Right lobe of liver (tissue), 6 donors: ENCODE results near the gene TERT. TPM values are rescaled to one million over a fixed set of nuclear protein-coding genes. Genes with fewer than 3 reads are reported as not detected.

ENCODE experiments used
- ATAC-seq, 4 donors: fragments of 200-7000 bp; cut with Tn5 transposase; one replicate each; pipeline ENCODE4 v1.9.1; 2020; ENCODE audit warnings: mild to moderate bottlenecking in 4 of 4, moderate library complexity in 4 of 4
- DNase-seq, 3 donors: peaks; one replicate each; pipeline ENCODE4 v3.0.0-alpha.2; 2020
- H3K27ac ChIP-seq, 3 donors: fragments of 200-600 bp; one replicate each; pipeline ENCODE4 v1.8.0; 2022
- H3K27me3 ChIP-seq, 2 donors: fragments of 200-600 bp; one replicate each; pipeline ENCODE4 v1.8.0; 2022
- H3K36me3 ChIP-seq, 4 donors: fragments of 200-600 bp; sonication (generic) in 1 of 4; one replicate each; pipeline versions ENCODE4 v1.5.1 to v1.8.0; 2017 to 2022; ENCODE audit warnings: control low read depth in 1 of 4
- H3K4me1 ChIP-seq, 4 donors: fragments of 200-600 bp; sonication (generic) in 1 of 4; one replicate each; pipeline versions ENCODE4 v1.5.1 to v1.8.0; 2017 to 2022; ENCODE audit warnings: control low read depth in 1 of 4
- H3K4me3 ChIP-seq, 3 donors: fragments of 200-600 bp; one replicate each; pipeline ENCODE4 v1.8.0; 2022
- H3K9me3 ChIP-seq, 4 donors: fragments of 200-600 bp; sonication (generic) in 1 of 4; one replicate each; pipeline versions ENCODE4 v1.5.1 to v1.8.0; 2017 to 2022; ENCODE audit warnings: control low read depth in 1 of 4
- CTCF ChIP-seq, 4 donors: fragments of 200-600 bp in 3 of 4; fragments of 450-650 bp in 1 of 4; IDR thresholded peaks; one replicate each; pipeline versions ENCODE4 v1.5.1 to v1.8.0; 2016 to 2022; ENCODE audit warnings: antibody characterized with exemption in 4 of 4, mild to moderate bottlenecking in 2 of 4
- POLR2A ChIP-seq: fragments of 450-650 bp; IDR thresholded peaks from one replicate; pipeline ENCODE4 v1.6.1; 2017; ENCODE audit warnings: antibody characterized with exemption, mild to moderate bottlenecking
- WGBS: methylation state at CpG from one replicate; pipeline ENCODE4 v1.1.6; 2018; ENCODE audit warnings: low coverage, low lambda C conversion rate; ENCODE audit not compliant: insufficient coverage; ENCODE audit errors: missing lambda C conversion rate; 5-methylcytosine and 5-hydroxymethylcytosine counted together
- intact Hi-C, 2 donors: fragments of 100-400 bp; cut with DNase I; formaldehyde crosslinking; loops; one replicate each; pipeline versions ENCODE4 v1.11.2 to v1.14.1; 2022
- total RNA-seq, 6 experiments: library from RNA; depleted of rRNA in 2 of 6; stranded (reverse); fragments of >200 nt in 2 of 6; fragmentation: NEBNext Ultra II Directional in 3 of 6; extraction: Animal tissue kit (Norgen Biotek cat#: 25700) in 3 of 6; gene quantifications; one replicate each; pipeline versions ENCODE4 v1.1.0 to v1.2.4, GENCODE V29; 2016 to 2023
- donor health status: DM: no; HTN: yes; CAD: no.
- donor health status: DM: no; HTN: no; CAD: no.
- donor health status: DM: no; HTN: no; CAD: no.
- donor health status: DM: no; HTN: yes; CAD: no.
- donor health status: DM: no; HTN: yes; CAD: no.

Gene TERT
- total RNA-seq, 6 experiments from 2014 or later = not detected

GRCh38 chr5:1319436-1320256, 24.8 kb upstream of the TERT start:
- DNase-seq (peak in 1 of 3 donors; percentile 42), ATAC-seq (no peak)
- Histone ChIP-seq H3K9me3 (no peaks in the 10 kb centered on the region), H3K27me3 (no peaks in the 10 kb centered on the region), H3K27ac (no peak overlapping the region), H3K36me3 (peaks cover 0 to 68% (median 41%) of the 10 kb centered on the region in 4 donors), H3K4me1 (peaks cover 0 to 16% (median 8%) of the 10 kb centered on the region in 4 donors), H3K4me3 (no peak overlapping the region)
- intact Hi-C loops = no loop called here
- TF ChIP-seq CTCF (IDR thresholded peaks at IDR 0.05) (no peak), POLR2A (no peak)
- WGBS = 71% methylated on average over 2 of the region's 21 CpGs

- Histone ChIP-seq H3K9me3 (no peaks in the 10 kb centered on the region), H3K36me3 (peaks cover 0 to 59% (median 37%) of the 10 kb centered on the region in 4 donors), H3K4me1 (peaks cover 0 to 16% (median 8%) of the 10 kb centered on the region in 4 donors), H3K27me3 (no peaks in the 10 kb centered on the region), H3K27ac (no peak overlapping the region), H3K4me3 (no peak overlapping the region)
- ATAC-seq (no peak), DNase-seq (no peak)
- intact Hi-C loops = no loop called here
- no peak for TF ChIP-seq POLR2A
- no peak for TF ChIP-seq CTCF (IDR thresholded peaks at IDR 0.05)
- 71% methylated on average over 2 of the region's 29 CpGs for WGBS
Measured at GRCh38 chr5:1318659-1319251, 23.9 kb upstream of the TERT start.

- H3K9me3 ChIP-seq = no peaks in the 10 kb centered on the region
- H3K27me3 ChIP-seq = no peaks in the 10 kb centered on the region
- TF ChIP-seq POLR2A (no peak), CTCF (IDR thresholded peaks at IDR 0.05) (no peak)
- intact Hi-C loops = no loop called here
- peaks cover 0 to 54% (median 35%) of the 10 kb centered on the region in 4 donors for H3K36me3 ChIP-seq
- ATAC-seq (no peak), DNase-seq (no peak)
- H3K4me1 ChIP-seq = peaks cover 0 to 16% (median 8%) of the 10 kb centered on the region in 4 donors
- WGBS = 81% methylated on average over 7 of the region's 26 CpGs
- H3K4me3 ChIP-seq = no peak overlapping the region
- no peak overlapping the region for H3K27ac ChIP-seq
Measured at GRCh38 chr5:1317921-1318565, 23.2 kb upstream of the TERT start.

GRCh38 chr5:1316588-1317340, 21.9 kb upstream of the TERT start:
- no peak for ATAC-seq
- H3K36me3 ChIP-seq = peaks cover 0 to 43% (median 25%) of the 10 kb centered on the region in 4 donors
- intact Hi-C loops = no loop called here

More at GRCh38 chr5:1316588-1317340, 21.9 kb upstream of the TERT start:
- DNase-seq = no peak
- peak overlapping the region in 1 of 3 donors; percentile 27 for H3K27ac ChIP-seq
- H3K27me3 ChIP-seq = no peaks in the 10 kb centered on the region
- H3K4me1 ChIP-seq = peaks cover 0 to 16% (median 8%) of the 10 kb centered on the region in 4 donors
- WGBS = 51% methylated on average over 10 of the region's 17 CpGs
- H3K4me3 ChIP-seq = no peak overlapping the region
- no peaks in the 10 kb centered on the region for H3K9me3 ChIP-seq
- TF ChIP-seq POLR2A (no peak), CTCF (IDR thresholded peaks at IDR 0.05) (no peak)
